B cell (primary cell): ENCODE results near the gene SPHK1. TPM values are rescaled to one million over a fixed set of nuclear protein-coding genes. Genes with fewer than 3 reads are reported as not detected.

Source experiments
- ATAC-seq: fragments of 200-7000 bp; cut with Tn5 transposase; one replicate; pipeline ENCODE4 v1.10.0; 2021; ENCODE audit warnings: low read depth, mild to moderate bottlenecking, moderate number of reproducible peaks, moderate library complexity
- CTCF ChIA-PET: fragments of 350-600 bp; sonication (Branson Sonifier 250); formaldehyde crosslinking; loops from one replicate; lab custom pipeline; 2021; ENCODE audit warnings: antibody characterized with exemption, inconsistent platforms; lab: Charles Lee
- POLR2A ChIA-PET: fragments of 350-600 bp; sonication (Branson Sonifier 250); formaldehyde crosslinking; loops from one replicate; lab custom pipeline; 2021; ENCODE audit warnings: antibody characterized with exemption; lab: Charles Lee
- DNase-seq: peaks from one replicate; pipeline ENCODE4 v3.0.0; 2013
- H2AFZ ChIP-seq: 2 replicates; pipeline ENCODE4 v1.6.1; 2012; ENCODE audit warnings: mild to moderate bottlenecking, low read depth, low read length; ENCODE audit not compliant: insufficient read depth, poor library complexity, severe bottlenecking
- H3K27ac ChIP-seq, 2 donors: 1 replicate in 1 of 2; 2 replicates in 1 of 2; pipeline ENCODE4 v1.5.1; 2012 to 2013; ENCODE audit warnings: low read length in 2 of 2, mild to moderate bottlenecking in 2 of 2, moderate library complexity in 1 of 2
- H3K27me3 ChIP-seq, 4 experiments: fragments of 200-600 bp in 1 of 4; sonication (generic) in 1 of 4; replicated peaks in 1 of 4; 1 replicate in 2 of 4; 2 replicates in 2 of 4; pipeline versions ENCODE4 v1.6.1 to v1.7.0; 2013 to 2016; ENCODE audit warnings: low read length in 3 of 4, mild to moderate bottlenecking in 2 of 4, mixed read lengths in 1 of 4, moderate library complexity in 1 of 4; ENCODE audit not compliant: insufficient read depth in 4 of 4, control insufficient read depth in 3 of 4; ENCODE audit errors: control extremely low read depth in 1 of 4
- H3K36me3 ChIP-seq, 2 experiments: replicated peaks in 1 of 2; 1 replicate in 1 of 2; 2 replicates in 1 of 2; pipeline versions ENCODE4 v1.6.1 to v1.7.1; 2013; ENCODE audit warnings: low read length in 1 of 2; ENCODE audit not compliant: insufficient read depth in 2 of 2, control insufficient read depth in 1 of 2; ENCODE audit errors: control extremely low read depth in 1 of 2, extremely low read depth in 1 of 2
- H3K4me1 ChIP-seq, 2 donors: fragments of 200-600 bp in 1 of 2; sonication (generic) in 1 of 2; 1 replicate in 1 of 2; 2 replicates in 1 of 2; pipeline versions ENCODE4 v1.5.1 to v1.6.1; 2013 to 2017; ENCODE audit warnings: low read length in 2 of 2; ENCODE audit not compliant: control insufficient read depth in 2 of 2, insufficient read depth in 2 of 2
- H3K4me2 ChIP-seq: replicated peaks from 2 replicates; pipeline ENCODE3; 2012; ENCODE audit warnings: mild to moderate bottlenecking, low read depth, low read length; ENCODE audit not compliant: poor library complexity, severe bottlenecking
- H3K4me3 ChIP-seq, 5 experiments: fragments of 200-600 bp in 1 of 5; sonication (generic) in 1 of 5; 1 replicate in 3 of 5; 2 replicates in 2 of 5; pipeline versions ENCODE4 v1.5.1 to v1.7.0; 2011 to 2016; ENCODE audit warnings: low read length in 4 of 5, mild to moderate bottlenecking in 4 of 5, low read depth in 2 of 5, control low read depth in 1 of 5, moderate library complexity in 1 of 5; ENCODE audit not compliant: insufficient read depth in 1 of 5; ENCODE audit errors: control extremely low read depth in 1 of 5, extremely low read depth in 1 of 5
- H3K79me2 ChIP-seq: fragments of 200-600 bp; sonication (generic); one replicate; pipeline ENCODE4 v1.6.0; 2016; ENCODE audit warnings: low read length; ENCODE audit not compliant: control insufficient read depth, insufficient read depth
- H3K9ac ChIP-seq: fragments of 200-600 bp; sonication (generic); 2 replicates; pipeline ENCODE4 v1.6.1; 2017; ENCODE audit warnings: mild to moderate bottlenecking, low read length, moderate library complexity
- H3K9me3 ChIP-seq, 3 donors: one replicate each; pipeline versions ENCODE4 v1.6.1 to v1.7.1; 2013; ENCODE audit warnings: low read length in 2 of 3; ENCODE audit not compliant: control insufficient read depth in 2 of 3, insufficient read depth in 1 of 3; ENCODE audit errors: control extremely low read depth in 1 of 3
- H4K20me1 ChIP-seq: 2 replicates; pipeline ENCODE4 v1.6.0; 2012; ENCODE audit warnings: mild to moderate bottlenecking, low read length; ENCODE audit not compliant: insufficient read depth, control insufficient read depth, poor library complexity, severe bottlenecking
- H3K27ac Mint-ChIP-seq: one replicate; pipeline ENCODE4 v1.8.0; 2021; ENCODE audit warnings: mixed read lengths
- H3K27me3 Mint-ChIP-seq: one replicate; pipeline ENCODE4 v1.8.0; 2021; ENCODE audit warnings: mixed read lengths
- H3K4me1 Mint-ChIP-seq: one replicate; pipeline ENCODE4 v1.8.0; 2021; ENCODE audit warnings: mixed read lengths
- H3K4me3 Mint-ChIP-seq: one replicate; pipeline ENCODE4 v1.8.0; 2021; ENCODE audit warnings: mixed read lengths
- H3K9me3 Mint-ChIP-seq: one replicate; pipeline ENCODE4 v1.8.0; 2022; ENCODE audit warnings: mixed read lengths; ENCODE audit not compliant: insufficient read depth
- EZH2 ChIP-seq: IDR thresholded peaks from 2 replicates; pipeline ENCODE4 v1.6.1; 2012; ENCODE audit warnings: borderline replicate concordance, low read depth, mild to moderate bottlenecking, moderate library complexity, low read length; ENCODE audit not compliant: insufficient read depth, poor library complexity, severe bottlenecking
- WGBS: methylation state at CpG from one replicate; pipeline ENCODE4 v1.1.5; 2013; ENCODE audit warnings: missing lambda C conversion rate; ENCODE audit not compliant: insufficient coverage; 5-methylcytosine and 5-hydroxymethylcytosine counted together
- intact Hi-C: fragments of 100-400 bp; cut with micrococcal nuclease; formaldehyde crosslinking; loops from one replicate; pipeline ENCODE4 v1.10.0; 2022
- polyA plus RNA-seq: library from polyadenylated mRNA; depleted of rRNA; stranded (reverse); fragments of >200 nt; gene quantifications from 2 replicates; pipeline ENCODE4 v1.2.3, GENCODE V29; 2012
- total RNA-seq, 2 donors: library from RNA; stranded (reverse); fragments of 120-200 nt in 1 of 2; gene quantifications; 1 replicate in 1 of 2; 2 replicates in 1 of 2; pipeline versions ENCODE4 v1.2.3 to v1.2.4, GENCODE V29; 2013 to 2022
- TF ChIP-seq, protein P1 (sequence below): fragments of 200-600 bp; IDR thresholded peaks from one replicate; pipeline ENCODE4 v1.8.0; 2022; ENCODE audit warnings: antibody characterized with exemption, mild to moderate bottlenecking

SPHK1 gene
- total and polyA plus RNA-seq, 2 donors (not counting 1 experiment from before 2014, with no cell fraction given), result 1.1 to 2.4 TPM

DNA sequence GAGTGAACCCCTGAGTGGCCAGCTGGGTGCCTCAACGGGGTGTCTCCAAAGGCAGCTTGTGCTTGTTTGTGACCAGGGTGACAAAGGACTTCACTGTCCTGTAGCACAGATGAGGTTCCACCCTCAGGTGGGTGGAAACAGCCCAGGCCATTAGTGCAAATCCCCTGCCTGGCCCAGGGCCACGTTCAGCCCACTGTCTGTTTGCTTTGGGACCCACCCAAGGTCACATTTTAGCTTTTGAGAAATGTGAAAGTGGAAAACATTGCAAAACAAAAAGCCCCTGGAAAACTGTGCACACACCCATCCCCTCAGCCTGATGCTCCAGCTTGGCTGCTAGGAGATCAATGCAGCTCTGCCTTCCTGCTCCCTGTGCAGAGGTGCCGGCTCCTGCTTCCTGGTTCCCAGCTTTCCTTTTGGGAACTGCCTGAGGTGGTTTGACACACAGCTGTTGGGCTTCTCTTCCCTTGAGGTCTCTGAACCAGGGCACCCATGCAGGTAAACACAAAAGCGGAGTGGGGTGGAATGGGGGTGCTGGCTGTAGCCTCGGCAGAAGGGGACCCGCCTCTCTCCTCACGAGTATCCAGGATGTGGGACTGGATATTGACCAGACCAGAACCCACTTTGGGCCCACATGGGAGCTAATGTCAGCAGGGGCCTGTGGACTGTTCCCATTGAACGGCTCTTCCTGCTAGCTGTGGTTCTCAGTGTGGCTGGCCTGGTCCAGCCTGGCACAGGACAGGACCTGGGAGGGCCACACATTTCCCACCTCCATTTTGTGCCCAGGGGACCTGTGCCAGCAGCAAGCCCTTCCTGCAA lies 7.9 kb upstream of the SPHK1 start:
- no peak overlapping the region for H3K27ac ChIP-seq
- ChIA-PET POLR2A (interaction anchor here (0.7 kb wide), 1 partner anchor 236 kb away, joined by 3 read pairs; the partner anchor contains the start of gene FOXJ1), CTCF (interaction anchor here (1.1 to 1.4 kb wide), 2 partner anchors 9 to 14 kb away, joined by 3 to 5 read pairs; no protein-coding TSS in a partner anchor)
- Mint-ChIP-seq H3K27me3 (peaks cover 18% of the 10 kb centered on the region), H3K9me3 (no peaks in the 10 kb centered on the region), H3K4me3 (no peak overlapping the region), H3K4me1 (no peaks in the 10 kb centered on the region), H3K27ac (no peak overlapping the region)
- H3K79me2 ChIP-seq, result no peaks in the 10 kb centered on the region
- H3K9ac ChIP-seq, result no peak overlapping the region
- ATAC-seq (no peak), DNase-seq (no peak)
- no peak overlapping the region for H2AFZ ChIP-seq
- H3K4me2 ChIP-seq, result no peak overlapping the region
- WGBS, result 80% methylated on average over 7 of the region's 8 CpGs
- H3K36me3 ChIP-seq, result no peaks in the 10 kb centered on the region
- no peak for TF ChIP-seq EZH2
- TF ChIP-seq, protein P1, sequence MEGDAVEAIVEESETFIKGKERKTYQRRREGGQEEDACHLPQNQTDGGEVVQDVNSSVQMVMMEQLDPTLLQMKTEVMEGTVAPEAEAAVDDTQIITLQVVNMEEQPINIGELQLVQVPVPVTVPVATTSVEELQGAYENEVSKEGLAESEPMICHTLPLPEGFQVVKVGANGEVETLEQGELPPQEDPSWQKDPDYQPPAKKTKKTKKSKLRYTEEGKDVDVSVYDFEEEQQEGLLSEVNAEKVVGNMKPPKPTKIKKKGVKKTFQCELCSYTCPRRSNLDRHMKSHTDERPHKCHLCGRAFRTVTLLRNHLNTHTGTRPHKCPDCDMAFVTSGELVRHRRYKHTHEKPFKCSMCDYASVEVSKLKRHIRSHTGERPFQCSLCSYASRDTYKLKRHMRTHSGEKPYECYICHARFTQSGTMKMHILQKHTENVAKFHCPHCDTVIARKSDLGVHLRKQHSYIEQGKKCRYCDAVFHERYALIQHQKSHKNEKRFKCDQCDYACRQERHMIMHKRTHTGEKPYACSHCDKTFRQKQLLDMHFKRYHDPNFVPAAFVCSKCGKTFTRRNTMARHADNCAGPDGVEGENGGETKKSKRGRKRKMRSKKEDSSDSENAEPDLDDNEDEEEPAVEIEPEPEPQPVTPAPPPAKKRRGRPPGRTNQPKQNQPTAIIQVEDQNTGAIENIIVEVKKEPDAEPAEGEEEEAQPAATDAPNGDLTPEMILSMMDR, result no peak
- intact Hi-C loops, result no loop called here
- H3K4me3 ChIP-seq, result no peak overlapping the region
- H3K27me3 ChIP-seq, result peaks cover 0 to 4% (median 0%) of the 10 kb centered on the region in 4 experiments
- no peaks in the 10 kb centered on the region for H4K20me1 ChIP-seq
- H3K4me1 ChIP-seq, result no peaks in the 10 kb centered on the region
- H3K9me3 ChIP-seq, result no peaks in the 10 kb centered on the region
